Gastroesophageal sphincter (tissue), 3 donors: ENCODE measurements around the gene SEMA4D.

Experiments
- CTCF ChIP-seq, 4 experiments: fragments of 200-600 bp in 2 of 4; fragments of 450-650 bp in 2 of 4; sonication (generic) in 1 of 4; IDR thresholded peaks; one replicate each; pipeline ENCODE4 v1.5.1; 2017 to 2019; ENCODE audit warnings: antibody characterized with exemption in 4 of 4, mild to moderate bottlenecking in 2 of 4, moderate library complexity in 2 of 4
- EP300 ChIP-seq: sonication (generic); formaldehyde crosslinking; IDR thresholded peaks from one replicate; pipeline ENCODE4 v1.6.1; 2017; ENCODE audit warnings: antibody characterized with exemption, mild to moderate bottlenecking
- POLR2A ChIP-seq, 2 donors: fragments of 450-650 bp; IDR thresholded peaks; one replicate each; pipeline ENCODE4 v1.6.1; 2017; ENCODE audit warnings: antibody characterized with exemption in 2 of 2, mild to moderate bottlenecking in 2 of 2, moderate library complexity in 1 of 2
- POLR2AphosphoS5 ChIP-seq: sonication (generic); formaldehyde crosslinking; IDR thresholded peaks from one replicate; pipeline ENCODE4 v1.6.1; 2017; ENCODE audit warnings: antibody characterized with exemption

- no peak for TF ChIP-seq CTCF (IDR thresholded peaks at IDR 0.05)
- no peak for TF ChIP-seq POLR2A (IDR thresholded peaks at IDR 0.05)
- TF ChIP-seq EP300, result no peak
- TF ChIP-seq POLR2AphosphoS5, result no peak
Measured at GRCh38 chr9:89386206-89386605, 111.7 kb downstream of the SEMA4D start.
